MM.1S (cell line): Measurements from ENCODE around the gene FAM107A.

Experiments used
- DNase-seq: peaks from one replicate; pipeline ENCODE4 v3.0.0-alpha.2; 2015
- H2AFZ ChIP-seq: fragments of 300-600 bp; sonication (generic); 2 replicates; pipeline ENCODE4 v1.6.0; 2016; ENCODE audit warnings: antibody characterized with exemption, low read length
- H3F3A ChIP-seq: fragments of 300-600 bp; sonication (generic); 2 replicates; pipeline ENCODE4 v1.6.1; 2016; ENCODE audit warnings: mild to moderate bottlenecking, antibody characterized with exemption, low read length, moderate library complexity, mixed read lengths; ENCODE audit not compliant: insufficient read depth
- H3K27ac ChIP-seq: fragments of 300-600 bp; sonication (generic); 2 replicates; pipeline ENCODE4 v1.5.1; 2016; ENCODE audit warnings: mild to moderate bottlenecking, low read length
- H3K27me3 ChIP-seq: fragments of 300-600 bp; sonication (generic); replicated peaks from 2 replicates; pipeline ENCODE4 v1.6.0; 2016; ENCODE audit warnings: low read length; ENCODE audit not compliant: insufficient read depth
- H3K36me3 ChIP-seq: fragments of 300-600 bp; sonication (generic); replicated peaks from 2 replicates; pipeline ENCODE4 v1.6.1; 2016; ENCODE audit warnings: mild to moderate bottlenecking, low read length, mixed read lengths; ENCODE audit not compliant: insufficient read depth
- H3K4me1 ChIP-seq: fragments of 300-600 bp; sonication (generic); 2 replicates; pipeline ENCODE4 v1.6.1; 2016; ENCODE audit warnings: low read length, mixed read lengths
- H3K4me2 ChIP-seq: fragments of 300-600 bp; sonication (generic); 2 replicates; pipeline ENCODE4 v1.6.0; 2016; ENCODE audit warnings: low read depth, low read length
- H3K4me3 ChIP-seq: fragments of 300-600 bp; sonication (generic); 2 replicates; pipeline ENCODE4 v1.5.1; 2016; ENCODE audit warnings: low read length, mixed read lengths
- H3K79me2 ChIP-seq: fragments of 300-600 bp; sonication (generic); 2 replicates; pipeline ENCODE4 v1.6.1; 2016; ENCODE audit warnings: mixed run types, low read length, mixed read lengths
- H3K9ac ChIP-seq: fragments of 300-600 bp; sonication (generic); 2 replicates; pipeline ENCODE4 v1.6.1; 2016; ENCODE audit warnings: low read length, mixed read lengths
- H3K9me2 ChIP-seq: fragments of 300-600 bp; sonication (generic); replicated peaks from 2 replicates; pipeline ENCODE4 v1.6.1; 2016; ENCODE audit warnings: mild to moderate bottlenecking, low read length, mixed read lengths; ENCODE audit not compliant: insufficient read depth
- H3K9me3 ChIP-seq: fragments of 300-600 bp; sonication (generic); replicated peaks from 2 replicates; pipeline ENCODE4 v1.6.1; 2016; ENCODE audit warnings: mild to moderate bottlenecking, low read length, mixed read lengths; ENCODE audit not compliant: insufficient read depth
- H4K20me1 ChIP-seq: fragments of 300-600 bp; sonication (generic); 2 replicates; pipeline ENCODE4 v1.6.1; 2016; ENCODE audit warnings: mild to moderate bottlenecking, low read length, moderate library complexity, mixed read lengths; ENCODE audit not compliant: insufficient read depth
- EZH2 ChIP-seq: fragments of 300-600 bp; sonication (generic); optimal IDR thresholded peaks from 2 replicates; pipeline ENCODE3; 2017; ENCODE audit warnings: low read depth, mild to moderate bottlenecking, antibody characterized with exemption, low read length, mixed read lengths
- EZH2phosphoT487 ChIP-seq: fragments of 300-600 bp; sonication (generic); IDR thresholded peaks from 2 replicates; pipeline ENCODE4 v1.6.1; 2018; ENCODE audit warnings: antibody characterized with exemption, low read length
- TF ChIP-seq, protein P1 (sequence below): fragments of 300-600 bp; sonication (generic); IDR thresholded peaks from 2 replicates; pipeline ENCODE4 v1.5.1; 2016; ENCODE audit warnings: antibody characterized with exemption, low read length, mixed read lengths

Gene FAM107A

DNA sequence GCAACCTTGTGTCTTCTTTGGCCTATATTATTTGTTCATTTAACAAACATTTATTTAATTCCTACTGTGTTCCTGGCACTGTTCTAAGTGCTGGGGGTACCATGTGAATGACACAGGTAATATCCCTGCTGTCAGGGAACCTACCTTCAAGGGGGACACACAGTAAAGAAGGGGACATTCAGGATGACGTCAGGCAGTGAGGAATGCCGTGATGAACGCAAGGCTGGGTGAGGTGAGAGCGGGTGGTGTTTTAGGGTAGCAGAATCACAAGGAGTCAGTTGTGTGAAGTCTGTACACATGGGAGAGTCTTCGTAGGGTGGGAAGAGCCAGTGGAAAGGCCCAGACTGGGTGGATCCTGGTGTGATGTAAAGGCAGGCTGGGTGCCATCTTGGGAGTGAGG lies 1.7 kb upstream of the FAM107A start:
- Histone ChIP-seq H3K79me2 (no peaks in the 10 kb centered on the region), H3K4me2 (no peak overlapping the region), H3K4me3 (no peak overlapping the region), H3K9ac (no peak overlapping the region), H4K20me1 (no peaks in the 10 kb centered on the region), H2AFZ (no peak overlapping the region), H3K9me2 (no peaks in the 10 kb centered on the region), H3K27me3 (no peaks in the 10 kb centered on the region), H3K4me1 (no peaks in the 10 kb centered on the region), H3K27ac (no peak overlapping the region), H3F3A (no peaks in the 10 kb centered on the region), H3K36me3 (no peaks in the 10 kb centered on the region), H3K9me3 (no peaks in the 10 kb centered on the region)
- no peak for DNase-seq
- TF ChIP-seq EZH2phosphoT487 (no peak), EZH2 (no peak)
- TF ChIP-seq, protein P1, sequence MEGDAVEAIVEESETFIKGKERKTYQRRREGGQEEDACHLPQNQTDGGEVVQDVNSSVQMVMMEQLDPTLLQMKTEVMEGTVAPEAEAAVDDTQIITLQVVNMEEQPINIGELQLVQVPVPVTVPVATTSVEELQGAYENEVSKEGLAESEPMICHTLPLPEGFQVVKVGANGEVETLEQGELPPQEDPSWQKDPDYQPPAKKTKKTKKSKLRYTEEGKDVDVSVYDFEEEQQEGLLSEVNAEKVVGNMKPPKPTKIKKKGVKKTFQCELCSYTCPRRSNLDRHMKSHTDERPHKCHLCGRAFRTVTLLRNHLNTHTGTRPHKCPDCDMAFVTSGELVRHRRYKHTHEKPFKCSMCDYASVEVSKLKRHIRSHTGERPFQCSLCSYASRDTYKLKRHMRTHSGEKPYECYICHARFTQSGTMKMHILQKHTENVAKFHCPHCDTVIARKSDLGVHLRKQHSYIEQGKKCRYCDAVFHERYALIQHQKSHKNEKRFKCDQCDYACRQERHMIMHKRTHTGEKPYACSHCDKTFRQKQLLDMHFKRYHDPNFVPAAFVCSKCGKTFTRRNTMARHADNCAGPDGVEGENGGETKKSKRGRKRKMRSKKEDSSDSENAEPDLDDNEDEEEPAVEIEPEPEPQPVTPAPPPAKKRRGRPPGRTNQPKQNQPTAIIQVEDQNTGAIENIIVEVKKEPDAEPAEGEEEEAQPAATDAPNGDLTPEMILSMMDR: no peak

DNA sequence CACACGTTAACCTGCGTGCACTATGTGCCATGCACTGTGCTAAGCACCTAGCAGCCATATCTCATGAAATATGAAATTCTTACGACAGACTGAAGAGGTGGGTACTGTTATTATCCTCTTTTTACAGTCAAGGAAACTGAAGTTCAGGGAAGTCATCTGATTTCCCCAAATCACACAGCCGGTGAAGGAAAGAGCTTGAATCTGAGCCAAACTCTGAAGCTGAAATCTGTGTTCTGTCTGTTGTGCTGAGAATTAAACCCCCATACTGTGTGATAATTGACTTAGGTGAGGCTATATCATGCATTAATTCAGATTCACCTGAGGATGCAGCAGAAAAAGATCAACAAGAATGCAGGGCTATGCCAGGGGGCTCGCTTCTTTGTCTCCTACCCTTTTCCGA lies 475 bp downstream of the FAM107A start:
- no peaks in the 10 kb centered on the region for H3K27me3 ChIP-seq
- H3K9ac ChIP-seq: no peak overlapping the region
- H3K27ac ChIP-seq: no peak overlapping the region
- no peaks in the 10 kb centered on the region for H3F3A ChIP-seq
- H3K4me1 ChIP-seq: no peaks in the 10 kb centered on the region
- H3K9me2 ChIP-seq: no peaks in the 10 kb centered on the region
- no peaks in the 10 kb centered on the region for H3K36me3 ChIP-seq
- TF ChIP-seq EZH2: no peak
- TF ChIP-seq, protein P1: no peak
- H4K20me1 ChIP-seq: no peaks in the 10 kb centered on the region
- H2AFZ ChIP-seq: no peak overlapping the region
- no peaks in the 10 kb centered on the region for H3K9me3 ChIP-seq
- no peak overlapping the region for H3K4me3 ChIP-seq
- no peak overlapping the region for H3K4me2 ChIP-seq
- no peak for DNase-seq
- H3K79me2 ChIP-seq: no peaks in the 10 kb centered on the region

DNA sequence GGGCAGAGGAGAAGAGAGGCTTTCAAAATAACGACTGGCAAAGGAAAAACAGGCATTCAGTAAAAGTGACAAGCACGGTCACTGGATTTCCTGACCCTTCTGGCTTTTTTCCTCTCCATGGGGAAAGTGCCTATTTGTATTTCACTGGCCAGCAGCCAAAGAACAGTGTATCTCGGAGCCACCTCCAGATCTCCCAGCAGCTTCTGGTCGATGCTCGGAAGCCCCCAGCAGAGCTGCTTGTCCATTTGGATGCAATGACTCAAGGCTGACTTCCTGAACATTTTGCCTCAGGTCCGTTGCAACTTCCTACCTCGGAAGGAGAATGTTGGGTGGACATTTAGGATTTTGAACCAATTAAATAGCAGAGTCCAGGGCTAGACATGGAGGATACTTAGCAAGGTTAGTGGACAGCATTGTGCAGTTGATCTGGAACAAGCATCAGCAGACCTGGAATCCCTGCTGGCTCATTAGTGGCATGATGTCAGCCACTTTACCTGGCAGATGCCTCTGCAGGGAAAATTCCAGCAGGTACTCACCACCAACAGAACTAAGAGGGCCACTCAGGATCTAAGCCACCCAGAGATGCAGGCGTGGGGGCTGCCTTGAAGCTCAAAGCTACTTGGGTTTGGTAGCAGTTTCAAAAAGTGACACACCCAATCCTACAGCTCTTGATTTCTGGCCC lies 1.1 kb downstream of the FAM107A start:
- Histone ChIP-seq H3K9ac (no peak overlapping the region), H3K36me3 (no peaks in the 10 kb centered on the region), H3K27me3 (no peaks in the 10 kb centered on the region), H3K4me1 (no peaks in the 10 kb centered on the region), H3K9me2 (no peaks in the 10 kb centered on the region), H2AFZ (no peak overlapping the region), H3K9me3 (no peaks in the 10 kb centered on the region), H3K4me3 (no peak overlapping the region), H3K4me2 (no peak overlapping the region), H3K27ac (no peak overlapping the region), H3F3A (no peaks in the 10 kb centered on the region), H4K20me1 (no peaks in the 10 kb centered on the region), H3K79me2 (no peaks in the 10 kb centered on the region)
- no peak for DNase-seq
- TF ChIP-seq EZH2phosphoT487: no peak
- TF ChIP-seq, protein P1: no peak
- no peak for TF ChIP-seq EZH2
